CD4-positive, alpha-beta T cell treated with Interleukin-10 for 1 hour (primary cell): ENCODE data around the gene SLC28A1.
A peak's percentile ranks its signal among the peaks of the same experiment; 100 is the strongest.
"Not testable (repeated sequence)": the region's sequence is repeated elsewhere in the genome, so short reads cannot be mapped to it uniquely, and the experiment has no call there.

ENCODE experiments used
- DNase-seq: peaks from one replicate; pipeline ENCODE4 v3.0.0-alpha.2; 2020

Gene SLC28A1

DNA sequence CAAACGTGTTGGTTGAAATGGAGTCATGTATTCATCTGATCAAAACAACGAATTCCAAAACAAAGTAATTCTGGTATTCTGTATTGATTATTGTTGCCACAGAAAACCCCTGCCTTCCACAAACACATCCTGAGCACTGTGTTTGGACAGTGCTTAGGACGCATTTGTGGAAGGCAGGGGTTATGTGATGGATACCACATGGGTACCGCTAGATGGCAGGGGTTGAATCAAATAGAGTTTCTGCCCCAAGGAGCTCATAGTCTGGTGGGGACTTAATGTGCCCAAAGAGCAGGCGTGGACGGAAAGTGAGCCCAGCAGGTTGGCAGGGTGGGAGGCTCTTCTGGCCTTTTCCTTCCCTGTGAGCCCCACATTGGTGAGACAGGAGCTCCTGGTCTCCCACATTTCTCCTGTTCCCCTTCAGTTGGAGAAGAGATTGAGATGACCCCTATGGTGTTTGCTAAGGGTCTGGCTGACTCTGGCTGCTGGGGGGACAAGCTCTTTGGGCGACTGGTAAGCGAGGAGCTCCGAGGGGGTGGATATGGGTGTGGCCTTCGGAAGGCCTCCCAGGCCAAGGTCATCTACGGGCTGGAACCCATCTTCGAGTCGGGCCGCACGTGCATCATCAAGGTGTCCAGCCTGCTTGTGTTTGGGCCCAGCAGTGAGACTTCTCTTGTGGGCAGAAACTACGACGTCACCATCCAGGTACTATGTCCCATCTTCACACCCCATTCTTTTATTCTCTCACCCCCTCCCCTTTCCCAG is 22.1 kb upstream of the SLC28A1 start:
- DNase-seq: no peak

DNA sequence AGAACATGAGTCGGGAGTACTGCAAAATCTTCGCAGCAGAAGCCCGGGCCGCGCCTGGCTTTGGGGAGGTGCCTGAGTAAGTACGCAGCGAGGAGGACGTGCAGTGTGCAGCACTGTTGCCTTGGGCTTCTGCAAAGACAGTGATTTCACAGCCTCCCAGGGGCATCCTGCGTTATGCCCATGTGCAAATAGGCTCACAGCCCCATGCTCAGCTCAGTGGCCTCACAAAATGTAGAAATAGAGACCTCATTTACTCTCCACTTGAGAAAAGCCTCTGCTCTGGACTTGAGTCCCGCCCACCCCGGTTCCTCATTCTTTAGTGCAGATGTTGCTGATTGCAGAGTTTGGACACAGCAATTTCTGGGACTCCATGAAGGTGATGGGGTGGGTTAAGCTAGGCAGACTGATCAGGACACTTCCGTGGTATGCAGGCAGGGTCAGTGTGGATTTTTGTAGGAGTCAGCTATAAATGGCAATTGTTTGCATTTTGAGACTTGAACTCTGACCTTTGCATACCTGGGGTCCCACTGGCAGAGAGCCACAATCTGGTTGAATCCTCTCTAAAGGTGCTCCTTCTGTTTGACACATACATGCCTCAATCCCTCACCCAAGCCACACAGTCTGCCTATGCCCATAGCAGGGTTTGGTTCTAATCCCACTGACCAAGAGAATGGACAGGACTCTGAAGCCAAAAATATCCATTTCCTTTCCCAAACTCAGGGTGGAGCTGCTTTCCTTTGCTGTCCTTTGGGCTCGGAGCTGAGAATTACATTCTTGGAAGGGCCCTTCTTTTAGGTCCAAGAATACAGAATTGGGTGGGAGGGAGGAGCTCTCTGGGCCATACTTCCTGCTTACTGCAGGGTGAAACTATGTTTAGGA is 20.7 kb upstream of the SLC28A1 start:
- DNase-seq: no peak

- DNase-seq: no peak
Measured at GRCh38 chr15:84864444-84864795, 20.0 kb upstream of the SLC28A1 start.

- DNase-seq: no peak
Measured at GRCh38 chr15:84865074-84865569, 19.3 kb upstream of the SLC28A1 start.

- DNase-seq: no peak
Measured at GRCh38 chr15:84868037-84868880, 16.2 kb upstream of the SLC28A1 start.

DNA sequence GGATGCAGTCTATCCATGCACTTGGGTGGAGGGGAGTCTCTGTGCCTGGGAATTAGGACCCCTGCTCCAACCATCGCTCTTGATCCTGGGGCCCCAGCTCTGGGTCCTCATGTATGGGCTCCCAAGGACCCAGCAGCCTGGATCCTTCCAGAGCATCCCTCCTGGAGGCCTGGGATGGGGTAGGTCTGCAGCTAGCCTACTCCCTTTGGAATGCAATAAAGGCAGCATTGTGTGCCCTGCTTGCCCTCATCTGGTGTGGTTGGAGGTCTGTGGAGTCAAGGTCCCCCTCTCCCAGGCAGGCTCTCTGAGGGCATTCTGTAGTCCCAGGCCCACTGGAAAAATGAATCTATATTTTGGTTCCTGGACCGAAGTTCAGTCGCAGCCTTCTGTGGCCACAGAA is 15.0 kb upstream of the SLC28A1 start:
- DNase-seq: no peak

- DNase-seq: no peak
Measured at GRCh38 chr15:84871428-84871985, 13.0 kb upstream of the SLC28A1 start.

DNA sequence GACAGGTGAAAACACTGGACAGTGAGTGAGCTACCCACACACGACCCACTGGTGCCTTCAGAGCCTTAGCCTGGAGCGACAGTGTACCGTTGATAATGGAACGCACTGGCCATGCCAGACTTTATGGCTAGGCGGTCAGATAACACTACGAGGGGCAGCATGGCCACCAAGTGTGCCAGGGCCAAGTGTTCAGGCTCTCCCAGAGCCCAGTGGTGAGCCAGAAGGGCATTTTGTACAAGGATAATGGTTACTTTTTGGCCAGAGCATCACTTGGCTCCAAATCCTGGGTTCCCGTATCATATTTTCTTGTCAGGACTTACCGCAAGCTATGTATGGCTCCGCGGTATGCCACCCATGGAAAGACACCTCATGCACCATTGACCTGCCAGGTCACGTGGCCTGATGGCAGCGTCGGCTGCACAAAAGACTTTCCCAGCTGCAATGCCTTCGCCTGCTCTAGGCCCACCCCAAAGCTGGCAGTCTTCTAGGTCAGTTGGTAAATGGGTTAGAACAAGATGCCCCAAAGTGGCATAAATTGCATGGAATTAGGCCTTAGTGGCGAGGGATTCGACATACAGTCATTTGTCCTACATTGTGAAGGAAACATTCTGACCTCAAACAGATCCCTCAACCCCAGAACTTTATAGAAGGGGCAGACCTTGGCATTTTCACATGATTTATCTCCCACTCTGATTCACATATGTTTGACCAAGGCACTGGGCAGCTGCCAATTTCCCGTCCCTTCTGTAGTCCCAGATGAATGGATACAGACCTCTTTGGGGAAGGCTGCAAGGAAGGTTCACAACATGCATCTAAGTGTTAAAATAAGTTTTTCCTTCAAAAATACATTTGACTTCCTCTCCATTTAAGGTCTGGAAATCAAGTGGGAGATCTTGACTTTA is 12.2 kb upstream of the SLC28A1 start:
- no peak for DNase-seq

DNA sequence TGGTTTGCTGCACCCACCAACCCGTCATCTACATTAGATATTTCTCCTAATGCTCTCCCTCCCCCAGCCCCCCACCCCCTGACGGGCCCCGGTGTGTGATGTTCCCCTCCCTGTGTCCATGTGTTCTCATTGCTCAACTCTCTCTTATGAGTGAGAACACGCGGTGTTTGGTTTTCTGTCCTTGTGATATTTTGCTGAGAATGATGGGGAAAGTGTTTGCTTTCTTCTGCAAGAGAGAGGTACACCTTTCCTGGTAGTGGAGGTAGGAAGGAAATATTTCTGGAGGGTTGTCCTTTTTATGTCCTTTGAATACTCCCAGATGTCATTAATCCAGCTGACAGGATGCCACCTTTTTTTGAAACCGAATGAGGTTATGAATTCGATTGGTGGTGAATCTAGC is 10.5 kb upstream of the SLC28A1 start:
- DNase-seq: no peak

DNA sequence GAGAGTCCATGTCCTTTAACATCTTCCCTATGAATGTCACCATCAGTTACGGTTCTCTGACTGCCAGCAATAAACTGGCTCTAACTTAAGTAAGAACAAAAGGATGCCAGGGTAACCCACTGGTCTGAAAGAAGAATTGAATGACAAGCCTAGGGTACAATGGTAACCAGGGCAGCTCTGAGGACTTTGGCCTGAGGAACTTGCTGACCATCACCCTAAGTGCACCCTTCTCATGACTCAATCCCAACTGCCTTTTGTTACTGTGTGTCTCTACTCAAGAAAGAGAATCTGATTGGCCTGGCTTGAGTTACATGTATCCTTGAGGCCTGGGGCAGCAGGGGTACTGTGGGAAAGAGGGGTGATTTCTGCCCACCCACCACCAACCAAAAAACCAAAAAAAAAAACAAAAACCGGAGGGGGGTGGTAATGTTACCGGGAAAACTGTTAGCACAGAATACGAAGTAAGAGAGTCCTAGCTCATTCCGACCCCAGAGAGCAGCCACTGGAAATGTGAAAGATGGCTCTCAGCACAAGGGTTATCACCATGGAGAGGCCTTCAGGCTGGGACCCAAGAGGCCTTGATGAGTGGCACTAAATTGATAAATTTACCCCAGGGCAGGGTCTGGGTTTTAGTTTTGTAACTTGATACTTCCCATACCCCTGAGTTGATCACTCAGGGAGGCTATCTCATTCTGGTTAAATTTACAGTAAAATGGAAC is 9.3 kb upstream of the SLC28A1 start:
- no peak for DNase-seq

DNA sequence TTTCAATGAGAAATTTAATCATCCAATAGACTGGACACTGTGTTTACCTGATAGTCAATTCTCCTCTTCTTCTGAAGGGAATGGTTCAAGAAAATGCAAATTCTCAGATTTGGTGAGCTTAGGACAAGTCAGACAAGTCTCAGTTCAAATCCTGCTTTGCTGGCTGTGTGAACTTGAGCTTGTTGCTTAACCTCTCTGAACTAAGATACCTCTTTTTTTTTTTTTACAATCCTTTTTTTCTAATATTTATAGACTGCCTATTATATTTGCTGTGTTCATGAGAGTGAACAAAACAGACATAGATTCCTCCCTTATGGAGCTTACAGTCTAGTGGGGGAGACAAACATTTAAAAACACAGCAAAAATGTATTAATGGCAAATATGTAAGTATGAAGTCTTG is 8.2 kb upstream of the SLC28A1 start:
- DNase-seq: no peak

- not testable (repeated sequence) for DNase-seq
Measured at GRCh38 chr15:84877701-84878100, 6.8 kb upstream of the SLC28A1 start.

DNA sequence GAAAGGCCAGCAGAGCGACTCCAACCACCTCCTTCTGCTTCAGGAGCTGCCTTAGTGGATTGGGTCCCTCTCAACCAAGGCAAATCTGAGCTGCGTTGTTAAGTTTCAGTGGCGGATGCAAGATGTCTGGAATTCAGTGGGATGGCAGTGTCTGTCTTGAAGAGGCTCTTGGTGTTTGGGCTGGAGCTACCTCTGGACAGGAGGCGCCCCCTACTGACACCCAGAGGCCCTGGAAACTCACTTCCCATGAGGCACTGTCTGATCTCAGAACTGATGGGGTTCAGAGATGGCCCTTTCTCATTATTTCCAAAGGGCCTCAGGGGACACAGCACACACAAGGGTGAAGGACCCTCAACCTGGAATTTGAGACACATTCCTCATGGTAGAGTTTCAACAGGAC is 6.0 kb upstream of the SLC28A1 start:
- DNase-seq: peak; percentile 66

- DNase-seq: no peak
Measured at GRCh38 chr15:84879088-84879780, 5.2 kb upstream of the SLC28A1 start.

DNA sequence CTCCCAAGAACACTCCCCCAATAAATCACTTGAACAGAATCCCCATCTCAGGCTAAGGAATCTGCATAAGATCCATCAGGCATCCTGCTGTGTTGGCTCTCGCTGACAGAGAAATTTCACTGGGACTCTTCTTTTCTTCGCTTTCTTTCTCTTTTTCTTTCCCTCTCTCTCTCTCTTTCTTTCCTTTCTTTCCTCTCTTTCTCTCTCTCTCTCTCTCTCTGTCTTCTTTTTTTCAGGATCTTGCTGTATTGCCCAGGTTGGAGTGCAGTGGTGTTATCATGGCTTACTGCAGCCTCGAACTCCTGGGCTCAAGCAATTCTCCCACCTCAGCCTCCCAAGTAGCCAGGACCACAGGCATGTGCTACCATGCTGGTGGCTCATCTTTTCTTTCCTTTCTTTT is 4.5 kb upstream of the SLC28A1 start:
- no peak for DNase-seq

GRCh38 chr15:84880822-84881519 is 3.5 kb upstream of the SLC28A1 start:
- no peak for DNase-seq

GRCh38 chr15:84881520-84881830 is 3.0 kb upstream of the SLC28A1 start:
- no peak for DNase-seq

DNA sequence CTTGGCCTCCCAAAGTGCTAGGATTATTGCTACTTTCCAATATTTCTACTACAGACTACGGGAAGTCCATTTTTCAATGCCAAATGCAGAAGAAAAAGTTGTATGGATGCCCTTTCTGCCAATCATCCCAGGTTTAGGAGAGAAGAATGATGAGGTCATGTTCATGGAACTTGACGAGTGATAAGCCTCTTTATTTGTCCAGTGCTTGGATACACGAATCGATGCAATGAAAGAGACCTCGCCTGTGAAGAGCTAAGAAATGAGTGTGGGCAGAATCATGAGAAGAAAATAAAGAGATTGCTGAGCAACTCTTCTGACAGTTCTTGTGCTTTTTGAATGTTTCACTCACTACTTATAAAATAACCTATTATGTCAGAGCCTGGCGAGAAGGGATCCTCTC is 996 bp upstream of the SLC28A1 start:
- DNase-seq: no peak

DNA sequence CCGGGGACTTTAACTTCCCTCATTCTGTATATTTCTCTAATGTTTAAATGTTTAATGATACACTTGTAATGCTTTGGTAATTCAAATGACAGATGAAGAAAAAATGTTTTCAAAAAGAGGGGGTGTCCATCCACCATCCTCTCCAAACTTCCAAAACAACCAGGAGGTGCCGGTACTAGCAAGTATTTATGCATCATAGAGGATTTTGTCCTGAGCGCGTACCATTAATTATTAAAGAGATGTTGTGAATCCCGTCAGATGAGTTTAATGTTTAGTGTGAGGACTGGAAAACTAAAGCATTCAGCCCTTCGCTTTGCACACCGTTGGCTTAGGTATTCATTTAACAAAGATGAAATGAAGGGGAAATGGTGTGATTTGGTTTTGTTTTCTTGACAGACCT is 1.3 kb downstream of the SLC28A1 start:
- DNase-seq: no peak
